HepG2 (cell line): ENCODE results near the gene RPL4. TPM values are rescaled to one million over a fixed set of nuclear protein-coding genes. Genes with fewer than 3 reads are reported as not detected.
A peak's percentile ranks its signal among the peaks of the same experiment; 100 is the strongest.

Experiments used
- E2F2 ChIP-seq: sonication (generic); formaldehyde crosslinking; IDR thresholded peaks from 2 replicates; pipeline ENCODE4 v1.4.0; 2020; ENCODE audit warnings: missing genetic modification reagents, borderline replicate concordance
- JDP2 ChIP-seq: sonication (generic); formaldehyde crosslinking; IDR thresholded peaks from 2 replicates; pipeline ENCODE4 v1.8.1; 2022; ENCODE audit warnings: missing genetic modification reagents, borderline replicate concordance
- MIER3 ChIP-seq: IDR thresholded peaks from 2 replicates; pipeline ENCODE4 v1.6.1; 2016; ENCODE audit warnings: missing compliant biosample characterization, borderline replicate concordance
- PCBP1 ChIP-seq: fragments of 200-400 bp; formaldehyde crosslinking; IDR thresholded peaks from 2 replicates; pipeline ENCODE4 v1.6.1; 2017; ENCODE audit warnings: mild to moderate bottlenecking, low read depth, low read length, borderline replicate concordance
- SMAD9 ChIP-seq: sonication (generic); formaldehyde crosslinking; IDR thresholded peaks from 2 replicates; pipeline ENCODE4 v1.5.1; 2020; ENCODE audit warnings: mild to moderate bottlenecking, missing genetic modification reagents
- SP140L ChIP-seq: sonication (generic); formaldehyde crosslinking; IDR thresholded peaks from 2 replicates; pipeline ENCODE4 v1.4.0; 2020; ENCODE audit warnings: missing genetic modification reagents, borderline replicate concordance
- TP53 ChIP-seq: sonication (generic); formaldehyde crosslinking; conservative IDR thresholded peaks from 2 replicates; pipeline ENCODE4 v1.4.0; 2020; ENCODE audit warnings: missing genetic modification reagents
- ZC3H13 ChIP-seq: sonication (generic); formaldehyde crosslinking; IDR thresholded peaks from 2 replicates; pipeline ENCODE4 v1.8.1; 2023; ENCODE audit warnings: mild to moderate bottlenecking, missing genetic modification reagents, moderate library complexity
- ZFP1 ChIP-seq: IDR thresholded peaks from 2 replicates; pipeline ENCODE4 v1.6.1; 2016
- ZFX ChIP-seq: sonication (generic); formaldehyde crosslinking; IDR thresholded peaks from 2 replicates; pipeline ENCODE4 v1.4.0; 2020; ENCODE audit warnings: mild to moderate bottlenecking, low read depth, missing genetic modification reagents, moderate library complexity
- ZNF333 ChIP-seq: sonication (generic); formaldehyde crosslinking; IDR thresholded peaks from 2 replicates; pipeline ENCODE4 v1.4.0; 2020; ENCODE audit warnings: mild to moderate bottlenecking, missing genetic modification reagents, borderline replicate concordance
- ZNF382 ChIP-seq: sonication (generic); formaldehyde crosslinking; IDR thresholded peaks from 2 replicates; pipeline ENCODE4 v1.5.0; 2020; ENCODE audit warnings: missing genetic modification reagents, mild to moderate bottlenecking, borderline replicate concordance
- ZNF501 ChIP-seq: sonication (generic); formaldehyde crosslinking; IDR thresholded peaks from 2 replicates; pipeline ENCODE4 v1.5.1; 2020; ENCODE audit warnings: mild to moderate bottlenecking, moderate library complexity, missing genetic modification reagents
- ZNF563 ChIP-seq: sonication (generic); formaldehyde crosslinking; IDR thresholded peaks from 2 replicates; pipeline ENCODE4 v1.8.0; 2022; ENCODE audit warnings: mild to moderate bottlenecking, moderate library complexity, missing genetic modification reagents
- ZSCAN5A ChIP-seq: sonication (generic); formaldehyde crosslinking; IDR thresholded peaks from 2 replicates; pipeline ENCODE4 v1.8.0; 2022; ENCODE audit warnings: mild to moderate bottlenecking, missing genetic modification reagents, borderline replicate concordance
- ZSCAN9 ChIP-seq: IDR thresholded peaks from 2 replicates; pipeline ENCODE4 v1.6.1; 2016; ENCODE audit warnings: borderline replicate concordance
- polyA plus RNA-seq, 8 experiments: library from polyadenylated mRNA; depleted of rRNA in 3 of 8; stranded (reverse) in 7 of 8; unstranded in 1 of 8; fragments of >200 nt; fragmentation: Illumina TruSeq in 4 of 8; extraction: Trizol in 4 of 8; gene quantifications; 2 replicates each; pipeline versions ENCODE4 v1.2.1 to v1.2.3, GENCODE V29; 2011 to 2016; ENCODE audit warnings: low read depth in 4 of 8, missing spikeins in 1 of 8, mixed read lengths in 1 of 8; ENCODE audit not compliant: insufficient read depth in 1 of 8
- total RNA-seq, 5 experiments: library from RNA; depleted of rRNA; stranded (reverse); fragments of >200 nt; fragmentation: Illumina TruSeq; extraction: Trizol; gene quantifications; 2 replicates each; pipeline ENCODE4 v1.2.3, GENCODE V29; 2016; ENCODE audit warnings: low read depth in 1 of 5
- TF ChIP-seq, protein P1 (sequence below): sonication (generic); formaldehyde crosslinking; IDR thresholded peaks from 2 replicates; pipeline ENCODE4 v1.8.1; 2023; ENCODE audit warnings: mild to moderate bottlenecking, missing genetic modification reagents
- TF ChIP-seq, protein P2 (sequence below): sonication (generic); formaldehyde crosslinking; IDR thresholded peaks from 2 replicates; pipeline ENCODE4 v1.4.0; 2020; ENCODE audit warnings: missing genetic modification reagents
- TF ChIP-seq, protein P3 (sequence below): sonication (generic); formaldehyde crosslinking; IDR thresholded peaks from 2 replicates; pipeline ENCODE4 v1.4.0; 2020; ENCODE audit warnings: missing genetic modification reagents

Gene RPL4
- total and polyA plus RNA-seq, 2 of the 13 experiments (the other 11 are each of a cell fraction or from before 2014, with no cell fraction given) = 3,630 to 3,960 TPM

GRCh38 chr15:66504563-66505429 lies at the start of gene RPL4, which contains the start of gene ZWILCH (continued):
- peak; percentile 61; the same call in 1 of the 2 replicates for TF ChIP-seq ZSCAN9 (CRISPR knock-in tag)
- no peak for TF ChIP-seq SMAD9 (CRISPR knock-in tag)
- TF ChIP-seq ZC3H13 (CRISPR knock-in tag) = no peak
- no peak for TF ChIP-seq E2F2 (CRISPR knock-in tag)
- TF ChIP-seq, protein P1, sequence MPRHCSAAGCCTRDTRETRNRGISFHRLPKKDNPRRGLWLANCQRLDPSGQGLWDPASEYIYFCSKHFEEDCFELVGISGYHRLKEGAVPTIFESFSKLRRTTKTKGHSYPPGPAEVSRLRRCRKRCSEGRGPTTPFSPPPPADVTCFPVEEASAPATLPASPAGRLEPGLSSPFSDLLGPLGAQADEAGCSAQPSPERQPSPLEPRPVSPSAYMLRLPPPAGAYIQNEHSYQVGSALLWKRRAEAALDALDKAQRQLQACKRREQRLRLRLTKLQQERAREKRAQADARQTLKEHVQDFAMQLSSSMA (CRISPR knock-in tag) = no peak
- TF ChIP-seq PCBP1 = 0 out of 2 replicates have a peak, but pooled peaks have one; percentile 54
- no peak for TF ChIP-seq ZSCAN5A
- TF ChIP-seq JDP2 (CRISPR knock-in tag) = no peak
- peak; percentile 55; the same call in 1 of the 2 replicates for TF ChIP-seq ZNF501
- TF ChIP-seq, protein P2, sequence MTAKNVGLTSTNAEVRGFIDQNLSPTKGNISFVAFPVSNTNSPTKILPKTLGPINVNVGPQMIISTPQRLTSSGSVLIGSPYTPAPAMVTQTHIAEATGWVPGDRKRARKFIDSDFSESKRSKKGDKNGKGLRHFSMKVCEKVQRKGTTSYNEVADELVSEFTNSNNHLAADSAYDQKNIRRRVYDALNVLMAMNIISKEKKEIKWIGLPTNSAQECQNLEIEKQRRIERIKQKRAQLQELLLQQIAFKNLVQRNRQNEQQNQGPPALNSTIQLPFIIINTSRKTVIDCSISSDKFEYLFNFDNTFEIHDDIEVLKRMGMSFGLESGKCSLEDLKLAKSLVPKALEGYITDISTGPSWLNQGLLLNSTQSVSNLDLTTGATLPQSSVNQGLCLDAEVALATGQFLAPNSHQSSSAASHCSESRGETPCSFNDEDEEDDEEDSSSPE (CRISPR knock-in tag) = peak; percentile 94
- TF ChIP-seq ZNF333 (CRISPR knock-in tag) = no peak
- TF ChIP-seq ZFP1 = no peak; the same call in 1 of the 2 replicates
- peak; percentile 56; the same call in 1 of the 2 replicates for TF ChIP-seq ZNF563 (CRISPR knock-in tag)
- TF ChIP-seq ZNF382 (CRISPR knock-in tag) = no peak
- no peak for TF ChIP-seq SP140L
- no peak for TF ChIP-seq TP53 (CRISPR knock-in tag)
- TF ChIP-seq, protein P3, sequence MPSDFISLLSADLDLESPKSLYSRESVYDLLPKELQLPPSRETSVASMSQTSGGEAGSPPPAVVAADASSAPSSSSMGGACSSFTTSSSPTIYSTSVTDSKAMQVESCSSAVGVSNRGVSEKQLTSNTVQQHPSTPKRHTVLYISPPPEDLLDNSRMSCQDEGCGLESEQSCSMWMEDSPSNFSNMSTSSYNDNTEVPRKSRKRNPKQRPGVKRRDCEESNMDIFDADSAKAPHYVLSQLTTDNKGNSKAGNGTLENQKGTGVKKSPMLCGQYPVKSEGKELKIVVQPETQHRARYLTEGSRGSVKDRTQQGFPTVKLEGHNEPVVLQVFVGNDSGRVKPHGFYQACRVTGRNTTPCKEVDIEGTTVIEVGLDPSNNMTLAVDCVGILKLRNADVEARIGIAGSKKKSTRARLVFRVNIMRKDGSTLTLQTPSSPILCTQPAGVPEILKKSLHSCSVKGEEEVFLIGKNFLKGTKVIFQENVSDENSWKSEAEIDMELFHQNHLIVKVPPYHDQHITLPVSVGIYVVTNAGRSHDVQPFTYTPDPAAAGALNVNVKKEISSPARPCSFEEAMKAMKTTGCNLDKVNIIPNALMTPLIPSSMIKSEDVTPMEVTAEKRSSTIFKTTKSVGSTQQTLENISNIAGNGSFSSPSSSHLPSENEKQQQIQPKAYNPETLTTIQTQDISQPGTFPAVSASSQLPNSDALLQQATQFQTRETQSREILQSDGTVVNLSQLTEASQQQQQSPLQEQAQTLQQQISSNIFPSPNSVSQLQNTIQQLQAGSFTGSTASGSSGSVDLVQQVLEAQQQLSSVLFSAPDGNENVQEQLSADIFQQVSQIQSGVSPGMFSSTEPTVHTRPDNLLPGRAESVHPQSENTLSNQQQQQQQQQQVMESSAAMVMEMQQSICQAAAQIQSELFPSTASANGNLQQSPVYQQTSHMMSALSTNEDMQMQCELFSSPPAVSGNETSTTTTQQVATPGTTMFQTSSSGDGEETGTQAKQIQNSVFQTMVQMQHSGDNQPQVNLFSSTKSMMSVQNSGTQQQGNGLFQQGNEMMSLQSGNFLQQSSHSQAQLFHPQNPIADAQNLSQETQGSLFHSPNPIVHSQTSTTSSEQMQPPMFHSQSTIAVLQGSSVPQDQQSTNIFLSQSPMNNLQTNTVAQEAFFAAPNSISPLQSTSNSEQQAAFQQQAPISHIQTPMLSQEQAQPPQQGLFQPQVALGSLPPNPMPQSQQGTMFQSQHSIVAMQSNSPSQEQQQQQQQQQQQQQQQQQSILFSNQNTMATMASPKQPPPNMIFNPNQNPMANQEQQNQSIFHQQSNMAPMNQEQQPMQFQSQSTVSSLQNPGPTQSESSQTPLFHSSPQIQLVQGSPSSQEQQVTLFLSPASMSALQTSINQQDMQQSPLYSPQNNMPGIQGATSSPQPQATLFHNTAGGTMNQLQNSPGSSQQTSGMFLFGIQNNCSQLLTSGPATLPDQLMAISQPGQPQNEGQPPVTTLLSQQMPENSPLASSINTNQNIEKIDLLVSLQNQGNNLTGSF (CRISPR knock-in tag) = 0 out of 2 replicates have a peak, but pooled peaks have one; percentile 40
- TF ChIP-seq ZFX (CRISPR knock-in tag) = no peak
- no peak for TF ChIP-seq MIER3 (CRISPR knock-in tag)
